DND-41 (cell line): ENCODE measurements around the gene RPS6KB2.

ENCODE experiments used
- EZH2 ChIP-seq: IDR thresholded peaks from 3 replicates; pipeline ENCODE4 v1.6.1; 2012; ENCODE audit warnings: borderline replicate concordance, low read depth, mild to moderate bottlenecking, moderate library complexity, low read length, inconsistent platforms; ENCODE audit not compliant: severe bottlenecking
- TF ChIP-seq, protein P1 (sequence below): IDR thresholded peaks from 2 replicates; pipeline ENCODE4 v1.5.1; 2012; ENCODE audit warnings: borderline replicate concordance, low read length, moderate library complexity, mild to moderate bottlenecking; ENCODE audit not compliant: poor library complexity, severe bottlenecking; ENCODE audit errors: extremely low read depth

DNA sequence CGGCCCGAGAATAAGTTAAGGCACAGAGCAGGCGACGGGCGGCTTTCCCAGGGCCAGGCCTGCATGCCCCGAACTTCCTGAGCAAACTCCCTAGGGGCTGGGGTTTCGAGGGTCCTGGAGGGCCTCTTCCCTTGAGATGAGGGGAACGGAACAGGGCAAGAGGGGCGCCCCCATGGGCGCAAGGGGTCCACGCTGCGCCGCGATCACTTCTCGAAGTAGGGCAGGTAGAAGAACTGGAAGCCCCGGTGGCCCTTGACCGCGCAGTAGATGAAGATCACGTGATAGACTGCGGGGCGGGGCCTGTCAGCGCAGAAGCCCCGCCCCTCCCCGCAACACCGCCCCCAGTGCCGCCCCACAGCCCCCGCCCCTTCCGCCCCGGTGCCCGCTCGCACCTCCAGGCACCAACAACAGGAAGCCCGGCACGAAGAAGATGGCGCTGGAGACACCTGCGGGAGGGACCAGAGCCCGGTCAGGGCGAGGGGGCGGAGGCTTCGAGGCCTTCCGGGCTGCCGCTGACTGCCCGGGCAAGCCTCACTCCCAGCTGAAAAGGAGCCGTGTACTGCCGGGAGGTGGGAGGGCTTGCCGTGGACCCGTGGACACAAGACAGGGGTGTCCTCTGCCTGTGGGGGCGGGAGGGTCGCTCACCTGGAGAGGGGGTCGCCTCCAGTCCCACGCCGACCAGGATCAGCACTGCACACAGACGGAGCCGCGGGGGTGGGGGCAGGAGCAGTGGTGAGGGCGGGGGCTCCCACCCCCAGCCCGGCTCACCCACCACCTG, 36.3 kb downstream of the RPS6KB2 start:
- TF ChIP-seq EZH2 = no peak
- TF ChIP-seq, protein P1, sequence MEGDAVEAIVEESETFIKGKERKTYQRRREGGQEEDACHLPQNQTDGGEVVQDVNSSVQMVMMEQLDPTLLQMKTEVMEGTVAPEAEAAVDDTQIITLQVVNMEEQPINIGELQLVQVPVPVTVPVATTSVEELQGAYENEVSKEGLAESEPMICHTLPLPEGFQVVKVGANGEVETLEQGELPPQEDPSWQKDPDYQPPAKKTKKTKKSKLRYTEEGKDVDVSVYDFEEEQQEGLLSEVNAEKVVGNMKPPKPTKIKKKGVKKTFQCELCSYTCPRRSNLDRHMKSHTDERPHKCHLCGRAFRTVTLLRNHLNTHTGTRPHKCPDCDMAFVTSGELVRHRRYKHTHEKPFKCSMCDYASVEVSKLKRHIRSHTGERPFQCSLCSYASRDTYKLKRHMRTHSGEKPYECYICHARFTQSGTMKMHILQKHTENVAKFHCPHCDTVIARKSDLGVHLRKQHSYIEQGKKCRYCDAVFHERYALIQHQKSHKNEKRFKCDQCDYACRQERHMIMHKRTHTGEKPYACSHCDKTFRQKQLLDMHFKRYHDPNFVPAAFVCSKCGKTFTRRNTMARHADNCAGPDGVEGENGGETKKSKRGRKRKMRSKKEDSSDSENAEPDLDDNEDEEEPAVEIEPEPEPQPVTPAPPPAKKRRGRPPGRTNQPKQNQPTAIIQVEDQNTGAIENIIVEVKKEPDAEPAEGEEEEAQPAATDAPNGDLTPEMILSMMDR = no peak
